Activated CD4-positive, alpha-beta memory T cell treated with anti-CD3 and anti-CD28 coated beads for 36 hours (primary cell): ENCODE data around the gene PDCL2. TPM values are rescaled to one million over a fixed set of nuclear protein-coding genes. Genes with fewer than 3 reads are reported as not detected.
A peak's percentile ranks its signal among the peaks of the same experiment; 100 is the strongest.

Experiments used
- CTCF ChIA-PET: fragments of 350-600 bp; sonication (Branson Sonifier 250); formaldehyde crosslinking; loops from one replicate; lab custom pipeline; 2021; ENCODE audit warnings: antibody characterized with exemption, inconsistent platforms; lab: Charles Lee
- POLR2A ChIA-PET: fragments of 350-600 bp; sonication (Branson Sonifier 250); formaldehyde crosslinking; loops from one replicate; lab custom pipeline; 2021; ENCODE audit warnings: antibody characterized with exemption; lab: Charles Lee
- DNase-seq: peaks from one replicate; pipeline ENCODE4 v3.0.0-alpha.2; 2020
- H3K27ac Mint-ChIP-seq: one replicate; pipeline ENCODE4 v1.8.0; 2021; ENCODE audit warnings: mixed read lengths
- H3K27me3 Mint-ChIP-seq: one replicate; pipeline ENCODE4 v1.8.0; 2021; ENCODE audit warnings: mixed read lengths
- H3K36me3 Mint-ChIP-seq: one replicate; pipeline ENCODE4 v1.8.0; 2021; ENCODE audit warnings: mixed read lengths
- H3K4me1 Mint-ChIP-seq: one replicate; pipeline ENCODE4 v1.8.0; 2021; ENCODE audit warnings: low read depth, mixed read lengths
- H3K4me3 Mint-ChIP-seq: one replicate; pipeline ENCODE4 v1.8.0; 2021; ENCODE audit warnings: mild to moderate bottlenecking, mixed read lengths
- H3K9me3 Mint-ChIP-seq: one replicate; pipeline ENCODE4 v1.8.0; 2021; ENCODE audit warnings: mixed read lengths
- intact Hi-C: fragments of 100-400 bp; cut with micrococcal nuclease; formaldehyde crosslinking; loops from one replicate; pipeline ENCODE4 v1.15.1; 2023
- total RNA-seq, 2 experiments: library from RNA; stranded (reverse); gene quantifications; one replicate each; pipeline ENCODE4 v1.2.3, GENCODE V29; 2021

Gene PDCL2
- total RNA-seq, 2 experiments from 2014 or later: not detected

DNA sequence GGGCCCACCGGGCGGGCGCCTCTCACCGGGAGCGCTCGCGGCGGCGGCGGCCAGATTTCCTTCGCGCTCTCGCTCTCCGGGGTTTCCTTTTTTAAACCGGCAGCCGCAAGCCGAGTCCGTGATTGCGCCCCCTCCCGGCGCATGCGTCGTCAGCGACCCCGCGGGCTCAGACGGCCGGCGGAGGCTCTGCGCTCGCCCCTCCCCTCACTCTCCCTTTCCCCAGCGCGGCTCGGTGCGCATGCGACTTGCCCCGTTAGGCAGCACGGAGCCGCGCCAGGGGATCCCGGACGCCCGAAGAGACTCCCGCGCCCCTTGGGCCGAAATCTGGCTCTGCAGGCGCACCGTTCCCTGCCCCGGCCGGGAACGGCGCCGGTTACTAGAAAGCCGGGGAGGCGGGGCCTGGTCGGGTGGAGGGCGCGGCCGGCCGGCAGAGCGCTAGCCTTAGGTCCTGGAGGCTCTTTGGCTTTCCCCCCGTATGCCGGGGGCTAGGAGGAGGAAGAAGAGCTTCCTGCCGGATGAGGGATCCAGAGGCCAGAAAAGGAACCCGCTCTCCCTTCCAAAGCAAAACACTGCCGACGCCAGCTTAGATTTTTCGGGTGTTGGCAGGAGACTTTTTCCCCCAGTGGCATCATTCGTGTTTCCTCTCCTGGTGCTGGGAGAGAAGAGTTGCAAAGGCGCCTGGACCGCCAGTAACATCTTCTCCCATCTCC, 45.1 kb downstream of the PDCL2 start, which contains the start of gene CLOCK:
Gene CLOCK, minus strand, starts transcription at position 154 of the 710 bp plus-strand sequence. CDS start 64,124 bp downstream, outside the sequence.
- Mint-ChIP-seq H3K4me1 (peaks cover 52% of the 10 kb centered on the region), H3K27me3 (peaks cover 5% of the 10 kb centered on the region), H3K36me3 (no peaks in the 10 kb centered on the region), H3K9me3 (no peaks in the 10 kb centered on the region), H3K4me3 (peak within 1 kb of the TSS; percentile 88), H3K27ac (peak within 1 kb of the TSS; percentile 86)
- ChIA-PET POLR2A (interaction anchor here (0.9 to 1.6 kb wide), 2 partner anchors 151 to 201 kb away, joined by 4 read pairs; partner anchors contain the start of genes SRD5A3 and TMEM165), CTCF (interaction anchor here (0.7 to 1.2 kb wide), 4 partner anchors 8 to 235 kb away, joined by 3 to 5 read pairs (median 4); no protein-coding TSS in a partner anchor)
- DNase-seq: peak; percentile 88
- intact Hi-C loops: loop anchor here (1.0 to 5.0 kb wide), 5 partner anchors 112 to 888 kb away; partner anchors contain the start of genes PPAT, SRD5A3 and TMEM165

DNA sequence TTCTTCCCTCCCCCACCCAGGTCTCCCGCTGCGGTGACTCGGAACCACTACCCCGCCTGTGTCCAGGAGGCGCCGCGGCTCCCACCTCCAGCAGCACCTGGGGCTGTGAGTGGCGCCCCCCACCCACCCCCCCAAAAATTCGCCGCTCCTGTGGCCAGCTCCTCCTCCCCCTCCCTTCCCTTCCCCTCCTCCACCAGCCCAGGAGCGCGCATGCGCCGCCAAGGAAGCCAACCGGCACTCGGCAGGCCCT, 45.6 kb downstream of the PDCL2 start:
- intact Hi-C loops: loop anchor here (1.0 to 5.0 kb wide), 4 partner anchors 112 to 889 kb away; partner anchors contain the start of genes PPAT and SRD5A3
- Mint-ChIP-seq H3K4me1 (peaks cover 56% of the 10 kb centered on the region), H3K9me3 (no peaks in the 10 kb centered on the region), H3K27me3 (peaks cover 3% of the 10 kb centered on the region), H3K27ac (peak overlapping the region; percentile 62), H3K4me3 (peak overlapping the region; percentile 88), H3K36me3 (no peaks in the 10 kb centered on the region)
- ChIA-PET POLR2A (interaction anchor here (1.6 kb wide), 2 partner anchors 151 to 200 kb away, joined by 4 to 7 read pairs; partner anchors contain the start of genes SRD5A3 and TMEM165), CTCF (interaction anchor here (0.6 to 1.2 kb wide), 6 partner anchors 8 to 234 kb away, joined by 3 to 5 read pairs (median 4); partner anchors contain the start of genes SRD5A3 and TMEM165)
- no peak for DNase-seq

DNA sequence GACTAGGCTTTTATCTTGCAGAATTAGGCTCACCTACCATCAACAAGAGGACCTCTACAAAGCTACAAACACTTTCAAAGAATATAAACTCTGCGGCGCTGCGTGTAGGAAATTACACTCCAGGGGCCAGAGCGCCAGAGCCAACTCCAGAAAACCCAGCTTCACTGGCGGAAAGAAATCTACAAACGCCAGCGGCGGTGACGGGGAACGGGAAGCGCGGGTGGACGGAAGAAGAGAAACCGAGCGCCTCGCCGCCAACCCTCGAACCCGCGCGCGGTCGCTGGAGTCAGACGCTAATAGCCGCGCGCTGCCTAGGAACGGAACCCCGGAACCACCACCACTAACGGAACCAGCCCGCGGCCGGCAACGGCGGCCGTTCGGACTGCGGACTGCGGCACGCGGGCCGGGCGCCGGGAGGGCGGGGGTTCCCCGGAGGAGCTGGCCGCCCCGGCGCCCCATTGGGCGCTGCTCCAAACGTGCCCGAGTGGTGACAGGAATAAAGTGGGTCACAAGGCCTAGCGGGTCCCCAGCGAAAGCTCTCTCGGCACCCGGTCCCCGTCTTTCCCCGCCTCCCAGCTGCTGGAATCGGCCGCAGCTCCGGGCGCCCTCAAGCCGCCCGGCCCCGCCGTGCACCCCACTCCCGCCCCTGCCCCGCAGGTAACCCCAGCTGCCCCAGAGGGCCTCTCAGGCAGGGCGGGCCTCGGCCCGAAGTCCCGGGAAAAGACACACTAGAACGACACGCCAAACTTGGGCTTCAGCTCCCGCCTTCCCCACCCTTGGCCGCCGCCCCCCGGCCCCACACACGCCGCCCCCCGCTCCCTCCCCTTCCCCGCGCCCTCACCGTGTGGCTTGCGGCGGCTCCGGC, 46.2 kb downstream of the PDCL2 start:
- Mint-ChIP-seq H3K36me3 (no peaks in the 10 kb centered on the region), H3K4me1 (peaks cover 59% of the 10 kb centered on the region), H3K27ac (peak overlapping the region; percentile 84), H3K9me3 (no peaks in the 10 kb centered on the region), H3K27me3 (peaks cover 3% of the 10 kb centered on the region), H3K4me3 (peak overlapping the region; percentile 88)
- CTCF ChIA-PET: interaction anchor here (0.6 to 1.3 kb wide), 9 partner anchors 9 to 307 kb away, joined by 3 to 5 read pairs (median 4); partner anchors contain the start of genes EXOC1, SRD5A3 and TMEM165
- DNase-seq: peak; percentile 73
- POLR2A ChIA-PET: interaction anchor here (1.3 to 1.6 kb wide), 3 partner anchors 151 to 1432 kb away, joined by 3 to 7 read pairs (median 4); partner anchors contain the start of genes POLR2B, SRD5A3 and TMEM165
- intact Hi-C loops: loop anchor here (1.0 to 5.0 kb wide), 5 partner anchors 111 to 889 kb away; partner anchors contain the start of genes EXOC1, PPAT and SRD5A3

DNA sequence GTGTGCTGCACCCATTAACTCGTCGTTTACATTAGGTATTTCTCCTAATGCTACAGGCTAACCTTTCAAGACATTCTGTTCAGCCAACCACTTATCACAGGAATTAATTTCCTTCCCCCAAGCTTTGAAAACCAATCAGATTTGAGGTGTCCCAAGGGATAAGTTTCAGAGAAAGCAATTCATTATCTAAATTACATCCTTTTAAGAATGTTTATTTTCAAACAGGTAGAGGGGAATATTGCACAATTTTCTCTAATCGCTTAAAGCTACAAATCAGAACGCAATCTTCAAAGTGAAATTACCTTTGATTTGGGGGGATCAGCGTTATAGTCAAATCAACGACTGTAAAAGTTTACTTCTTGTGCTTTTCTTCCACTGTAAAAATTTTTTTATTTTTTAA, 46.9 kb downstream of the PDCL2 start:
- POLR2A ChIA-PET: interaction anchor here (1.3 to 1.6 kb wide), 3 partner anchors 150 to 1433 kb away, joined by 3 to 7 read pairs (median 4); partner anchors contain the start of genes POLR2B, SRD5A3 and TMEM165

DNA sequence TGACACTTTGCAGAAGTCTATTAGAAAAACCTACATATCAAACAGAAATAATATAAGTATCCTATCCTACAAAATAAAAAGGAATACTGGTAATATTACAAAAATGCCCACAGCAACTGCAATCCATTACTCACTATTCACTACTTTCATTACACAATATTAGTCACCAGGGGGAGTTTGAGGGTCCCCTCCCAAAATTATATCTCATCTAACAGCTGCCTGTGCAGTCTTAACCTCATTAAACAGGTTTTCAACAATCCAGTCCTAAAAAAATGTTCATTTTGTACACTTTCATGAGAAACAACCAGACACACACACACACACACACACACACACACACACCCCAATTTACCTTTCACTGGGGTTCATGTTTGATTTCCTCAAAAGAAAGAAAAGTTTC, 48.2 kb downstream of the PDCL2 start:
- H3K9me3 Mint-ChIP-seq: no peaks in the 10 kb centered on the region
- H3K36me3 Mint-ChIP-seq: no peaks in the 10 kb centered on the region
- intact Hi-C loops: no loop called here
- peaks cover 56% of the 10 kb centered on the region for H3K4me1 Mint-ChIP-seq
- ChIA-PET POLR2A (no interaction called here), CTCF (interaction anchor here (1.1 kb wide), 1 partner anchor 198 kb away, joined by 4 read pairs; the partner anchor contains the start of gene SRD5A3)
- H3K27me3 Mint-ChIP-seq: no peaks in the 10 kb centered on the region
- no peak for DNase-seq
- H3K27ac Mint-ChIP-seq: no peak overlapping the region
- H3K4me3 Mint-ChIP-seq: no peak overlapping the region

More for the DNA sequence above, 46.9 kb downstream of the PDCL2 start:
- Mint-ChIP-seq H3K9me3 (no peaks in the 10 kb centered on the region), H3K4me3 (peak overlapping the region; percentile 88), H3K27ac (peak overlapping the region; percentile 84), H3K27me3 (peaks cover 3% of the 10 kb centered on the region), H3K4me1 (peaks cover 59% of the 10 kb centered on the region), H3K36me3 (no peaks in the 10 kb centered on the region)
- CTCF ChIA-PET: interaction anchor here (1.2 to 1.3 kb wide), 2 partner anchors 15 to 150 kb away, joined by 4 read pairs; partner anchors contain the start of gene TMEM165
- DNase-seq: no peak
- intact Hi-C loops: loop anchor here (1.0 to 5.0 kb wide), 2 partner anchors 308 to 603 kb away; partner anchors contain the start of gene EXOC1

DNA sequence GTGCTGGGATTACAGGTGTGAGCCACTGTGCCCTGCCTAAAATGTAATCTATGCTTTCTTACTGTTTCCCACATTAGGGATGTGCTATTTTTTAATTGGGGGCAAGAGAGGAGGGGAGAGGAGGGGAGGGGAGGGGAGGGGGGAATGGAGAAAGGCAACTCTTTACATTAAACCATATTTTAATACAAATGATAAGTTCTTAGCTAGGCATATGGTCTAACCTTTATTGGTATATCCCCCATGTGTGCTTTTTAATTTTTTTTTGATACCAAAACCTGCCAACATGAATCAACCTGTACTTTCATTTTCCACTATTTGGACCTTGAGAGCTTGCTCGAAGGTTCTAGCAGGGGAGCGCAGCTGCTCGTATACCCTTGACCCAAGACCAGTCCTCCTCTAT, 51.8 kb downstream of the PDCL2 start:
- no peaks in the 10 kb centered on the region for H3K27me3 Mint-ChIP-seq
- H3K27ac Mint-ChIP-seq: no peak overlapping the region
- DNase-seq: no peak
- ChIA-PET CTCF (no interaction called here), POLR2A (no interaction called here)
- H3K4me3 Mint-ChIP-seq: no peak overlapping the region
- intact Hi-C loops: no loop called here
- no peaks in the 10 kb centered on the region for H3K9me3 Mint-ChIP-seq
- peaks cover 2% of the 10 kb centered on the region for H3K36me3 Mint-ChIP-seq
- H3K4me1 Mint-ChIP-seq: peaks cover 57% of the 10 kb centered on the region

DNA sequence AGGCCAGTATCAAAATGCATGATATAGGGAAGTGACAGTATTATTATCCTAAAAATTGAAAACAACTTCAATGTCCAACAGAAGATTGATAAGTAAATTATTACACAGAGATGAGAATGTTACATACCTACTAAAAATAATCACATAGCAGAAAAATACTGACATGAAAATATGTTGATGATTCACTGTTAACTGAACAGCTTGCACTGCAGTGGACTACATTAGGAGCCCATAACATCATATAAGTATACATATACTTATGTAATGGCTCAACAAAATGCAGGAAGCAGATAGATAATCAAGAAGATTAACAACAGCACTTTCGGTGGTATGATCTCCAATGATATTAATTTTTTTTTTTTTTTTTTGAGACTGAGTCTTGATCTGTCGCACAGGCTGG, 52.4 kb downstream of the PDCL2 start:
- H3K4me3 Mint-ChIP-seq: no peak overlapping the region
- intact Hi-C loops: no loop called here
- ChIA-PET POLR2A (no interaction called here), CTCF (no interaction called here)
- peaks cover 2% of the 10 kb centered on the region for H3K36me3 Mint-ChIP-seq
- no peaks in the 10 kb centered on the region for H3K27me3 Mint-ChIP-seq
- DNase-seq: no peak
- no peaks in the 10 kb centered on the region for H3K9me3 Mint-ChIP-seq
- peaks cover 53% of the 10 kb centered on the region for H3K4me1 Mint-ChIP-seq
- no peak overlapping the region for H3K27ac Mint-ChIP-seq

DNA sequence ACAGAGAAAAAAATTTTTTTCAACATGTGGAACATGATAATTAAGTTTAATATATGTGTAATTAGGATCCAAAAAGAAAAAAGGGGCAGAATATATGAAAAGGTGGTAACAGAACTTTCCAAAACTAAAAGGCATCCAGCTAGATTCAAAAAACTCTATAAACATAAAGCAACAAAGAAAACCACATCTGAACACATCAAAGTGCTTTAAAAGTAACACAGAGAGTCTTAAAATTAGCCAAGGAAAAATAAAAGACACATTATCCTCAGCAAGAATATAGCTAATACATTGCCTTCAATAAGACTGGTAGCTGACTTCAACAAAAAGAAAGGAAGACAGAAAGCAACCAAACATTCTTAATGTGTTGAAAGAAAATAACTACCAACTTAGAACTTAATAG, 53.5 kb downstream of the PDCL2 start:
- H3K9me3 Mint-ChIP-seq: peaks cover 7% of the 10 kb centered on the region
- peaks cover 11% of the 10 kb centered on the region for H3K36me3 Mint-ChIP-seq
- H3K27me3 Mint-ChIP-seq: no peaks in the 10 kb centered on the region
- ChIA-PET CTCF (no interaction called here), POLR2A (no interaction called here)
- no peak overlapping the region for H3K27ac Mint-ChIP-seq
- DNase-seq: no peak
- peaks cover 43% of the 10 kb centered on the region for H3K4me1 Mint-ChIP-seq
- no peak overlapping the region for H3K4me3 Mint-ChIP-seq
- intact Hi-C loops: no loop called here

DNA sequence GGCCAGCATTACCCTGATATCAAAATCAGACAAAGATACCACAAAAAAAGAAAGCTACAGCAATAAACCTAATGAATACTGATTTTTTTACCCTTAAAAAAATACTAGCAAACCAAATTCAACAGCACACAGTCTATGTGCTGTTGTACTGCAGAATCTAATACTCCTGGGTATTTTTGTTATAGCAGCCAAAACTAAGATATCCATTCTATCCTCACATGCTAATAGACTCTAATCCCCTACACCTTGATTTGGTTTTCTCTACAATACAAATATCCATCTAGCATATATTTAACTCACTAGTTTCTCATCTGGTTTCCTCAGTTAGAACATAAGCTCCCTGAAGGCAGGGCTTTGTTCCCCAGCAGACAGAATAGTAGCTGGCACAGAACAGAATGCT, 57.7 kb downstream of the PDCL2 start:
- no peak for DNase-seq
- CTCF ChIA-PET: interaction anchor here (1.0 kb wide), 1 partner anchor 121 kb away, joined by 3 read pairs; no protein-coding TSS in a partner anchor
- H3K27ac Mint-ChIP-seq: no peak overlapping the region
- no peaks in the 10 kb centered on the region for H3K27me3 Mint-ChIP-seq
- H3K9me3 Mint-ChIP-seq: peaks cover 26% of the 10 kb centered on the region
- POLR2A ChIA-PET: no interaction called here
- intact Hi-C loops: no loop called here
- H3K4me1 Mint-ChIP-seq: peaks cover 21% of the 10 kb centered on the region
- H3K36me3 Mint-ChIP-seq: peaks cover 37% of the 10 kb centered on the region
- no peak overlapping the region for H3K4me3 Mint-ChIP-seq

DNA sequence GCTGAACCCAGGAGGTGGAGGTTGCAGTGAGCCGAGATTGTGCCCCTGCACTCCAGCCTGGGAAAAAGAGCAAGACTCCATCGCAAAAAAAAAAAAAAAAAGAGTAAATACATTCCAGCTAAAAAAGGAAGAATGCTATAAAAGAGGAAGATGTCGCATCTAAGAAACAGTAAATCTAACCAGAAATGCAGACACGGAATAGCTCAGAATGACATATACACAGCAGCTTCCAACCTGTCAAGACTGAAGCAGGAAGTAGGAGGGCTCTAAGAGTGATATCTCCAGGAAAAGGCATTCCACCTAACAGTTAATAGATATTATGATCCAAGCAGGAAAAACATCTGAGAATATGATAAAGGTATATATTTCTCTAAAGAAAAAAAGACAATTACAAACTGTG, 61.4 kb downstream of the PDCL2 start:
- Mint-ChIP-seq H3K27ac (no peak overlapping the region), H3K36me3 (peaks cover 38% of the 10 kb centered on the region), H3K9me3 (peaks cover 26% of the 10 kb centered on the region), H3K4me3 (no peak overlapping the region), H3K27me3 (no peaks in the 10 kb centered on the region), H3K4me1 (peaks cover 9% of the 10 kb centered on the region)
- intact Hi-C loops: no loop called here
- CTCF ChIA-PET: interaction anchor here (2.0 kb wide), 1 partner anchor 15 kb away, joined by 4 read pairs; no protein-coding TSS in a partner anchor
- no peak for DNase-seq
- POLR2A ChIA-PET: no interaction called here

DNA sequence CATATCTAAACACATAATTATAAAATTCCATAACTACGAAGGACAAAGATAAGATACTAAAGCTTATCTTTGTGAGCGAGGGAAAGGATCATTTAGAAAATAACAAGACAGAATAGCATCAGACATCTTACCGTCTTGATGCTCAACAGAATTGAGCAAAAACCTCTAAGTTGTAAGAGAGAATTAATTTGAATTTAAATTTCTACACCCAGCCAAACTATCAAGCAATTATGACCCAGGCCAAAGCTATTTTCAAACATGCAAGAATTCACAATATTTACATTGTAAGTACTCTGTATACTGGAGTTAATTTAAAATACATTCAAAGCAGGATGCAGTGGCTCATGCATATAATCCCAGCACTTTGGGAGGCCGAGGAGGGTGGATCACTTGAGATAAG, 61.9 kb downstream of the PDCL2 start:
- H3K27me3 Mint-ChIP-seq: no peaks in the 10 kb centered on the region
- H3K4me3 Mint-ChIP-seq: no peak overlapping the region
- no peak overlapping the region for H3K27ac Mint-ChIP-seq
- CTCF ChIA-PET: interaction anchor here (2.0 kb wide), 1 partner anchor 15 kb away, joined by 4 read pairs; no protein-coding TSS in a partner anchor
- H3K36me3 Mint-ChIP-seq: peaks cover 38% of the 10 kb centered on the region
- H3K4me1 Mint-ChIP-seq: peaks cover 9% of the 10 kb centered on the region
- H3K9me3 Mint-ChIP-seq: peaks cover 26% of the 10 kb centered on the region
- intact Hi-C loops: no loop called here
- no peak for DNase-seq
- POLR2A ChIA-PET: no interaction called here
